MCF 10A (cell line): Measurements from ENCODE around the gene TEX28. TPM values are rescaled to one million over a fixed set of nuclear protein-coding genes. Genes with fewer than 3 reads are reported as not detected.

Source experiments
- BruUV-seq: library from RNA; stranded (reverse); fragments of 400-500 nt; replicated peaks from 2 replicates; lab custom pipeline; 2021; lab: Mats Ljungman, UMichigan
- CTCF ChIA-PET: fragments of 300-600 bp; sonication (Branson Sonifier 250); formaldehyde crosslinking; extraction: SDS; loops from one replicate; lab custom pipeline; 2021; ENCODE audit warnings: antibody characterized with exemption, inconsistent platforms; lab: Yijun Ruan, JAX
- POLR2A ChIA-PET: fragments of 300-600, 350-650 bp; sonication (Branson Sonifier 250); formaldehyde crosslinking; extraction: SDS; loops from one replicate; lab custom pipeline; 2020; ENCODE audit warnings: antibody characterized with exemption, inconsistent platforms; lab: Yijun Ruan, JAX
- DNase-seq: peaks from one replicate; pipeline ENCODE4 v3.0.0-alpha.2; 2018; ENCODE audit not compliant: unreplicated experiment
- H3K27ac Mint-ChIP-seq: one replicate; pipeline ENCODE4 v1.8.0; 2022; ENCODE audit warnings: mild to moderate bottlenecking, low read depth, mixed read lengths; ENCODE audit not compliant: unreplicated experiment
- H3K27me3 Mint-ChIP-seq: one replicate; pipeline ENCODE4 v1.8.0; 2022; ENCODE audit warnings: mixed read lengths; ENCODE audit not compliant: insufficient read depth, unreplicated experiment
- H3K36me3 Mint-ChIP-seq: one replicate; pipeline ENCODE4 v1.8.0; 2022; ENCODE audit warnings: mild to moderate bottlenecking, moderate library complexity, mixed read lengths; ENCODE audit not compliant: insufficient read depth, unreplicated experiment
- H3K4me1 Mint-ChIP-seq: one replicate; pipeline ENCODE4 v1.8.0; 2022; ENCODE audit warnings: mixed read lengths; ENCODE audit not compliant: insufficient read depth, unreplicated experiment
- H3K4me3 Mint-ChIP-seq: one replicate; pipeline ENCODE4 v1.8.0; 2022; ENCODE audit warnings: mild to moderate bottlenecking, moderate library complexity, mixed read lengths; ENCODE audit not compliant: unreplicated experiment
- H3K9me3 Mint-ChIP-seq: one replicate; pipeline ENCODE4 v1.8.0; 2022; ENCODE audit warnings: mixed read lengths; ENCODE audit not compliant: unreplicated experiment
- CTCF ChIP-seq: fragments of 200-600 bp; IDR thresholded peaks from one replicate; pipeline ENCODE4 v1.8.0; 2022; ENCODE audit warnings: antibody characterized with exemption, mild to moderate bottlenecking; ENCODE audit not compliant: unreplicated experiment
- intact Hi-C: fragments of 100-400 bp; cut with micrococcal nuclease; formaldehyde crosslinking; loops from 2 replicates; pipeline ENCODE4 v1.14.1; 2022
- total RNA-seq: library from RNA; stranded (reverse); gene quantifications from 2 replicates; pipeline ENCODE4 v1.2.3, GENCODE V29; 2022

Gene TEX28
- total RNA-seq, 1 experiment from 2014 or later: not detected

DNA sequence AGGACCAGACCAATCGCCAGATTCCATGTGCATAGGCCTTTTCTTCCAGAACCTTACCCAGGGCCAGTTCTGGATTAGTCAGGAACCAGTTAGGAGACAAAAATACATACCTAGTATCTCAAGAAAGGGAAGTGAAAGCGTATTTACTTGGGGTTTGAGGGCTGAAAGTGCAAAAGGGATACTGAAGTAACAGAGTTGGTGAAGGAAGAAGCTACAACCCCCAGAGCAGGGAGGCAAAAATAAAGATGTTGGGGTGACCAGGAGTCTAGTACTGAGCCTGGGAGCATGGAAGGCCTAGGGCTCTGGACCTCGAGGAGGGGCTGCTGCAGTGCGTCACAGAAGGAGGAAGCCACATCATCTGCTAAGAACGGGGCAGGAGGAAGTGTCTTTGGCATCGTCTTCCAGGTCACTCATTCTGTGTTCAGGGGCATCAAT, 38.9 kb upstream of the TEX28 start:
- Mint-ChIP-seq H3K9me3 (no peaks in the 10 kb centered on the region), H3K4me3 (no peak overlapping the region), H3K27me3 (peaks cover 63% of the 10 kb centered on the region), H3K27ac (no peak overlapping the region), H3K4me1 (no peaks in the 10 kb centered on the region), H3K36me3 (no peaks in the 10 kb centered on the region)
- intact Hi-C loops: no loop called here
- ChIA-PET POLR2A (no interaction called here), CTCF (no interaction called here)
- no peak for DNase-seq
- no peak for TF ChIP-seq CTCF
- no TSS peak for BruUV-seq

DNA sequence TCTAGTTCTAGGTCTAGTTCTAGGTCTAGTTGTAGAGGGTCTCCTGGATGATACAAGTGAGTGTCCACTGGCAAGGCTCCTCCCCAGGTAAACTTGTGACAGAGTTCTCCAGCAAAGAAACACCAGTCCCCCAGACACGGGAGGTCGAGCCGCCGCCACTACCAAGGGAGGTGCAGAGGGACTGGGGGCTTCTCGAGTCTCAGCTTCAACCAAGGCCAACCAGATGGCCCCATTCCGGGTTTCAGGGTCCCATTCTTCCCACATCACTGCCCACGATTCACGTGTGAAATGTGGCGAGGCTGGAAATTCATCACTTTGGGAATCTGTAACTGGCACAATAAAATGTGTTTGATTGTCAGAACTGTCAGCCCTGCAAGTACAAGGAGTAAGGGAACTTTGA, 38.2 kb upstream of the TEX28 start:
- DNase-seq: no peak
- H3K27me3 Mint-ChIP-seq: peaks cover 71% of the 10 kb centered on the region
- no peaks in the 10 kb centered on the region for H3K9me3 Mint-ChIP-seq
- no peaks in the 10 kb centered on the region for H3K4me1 Mint-ChIP-seq
- intact Hi-C loops: no loop called here
- no peak for TF ChIP-seq CTCF
- BruUV-seq: no TSS peak
- ChIA-PET POLR2A (no interaction called here), CTCF (interaction anchor here (0.6 to 0.7 kb wide), 2 partner anchors 17 to 664 kb away, joined by 3 to 5 read pairs; no protein-coding TSS in a partner anchor)
- H3K36me3 Mint-ChIP-seq: no peaks in the 10 kb centered on the region
- no peak overlapping the region for H3K27ac Mint-ChIP-seq
- H3K4me3 Mint-ChIP-seq: no peak overlapping the region

DNA sequence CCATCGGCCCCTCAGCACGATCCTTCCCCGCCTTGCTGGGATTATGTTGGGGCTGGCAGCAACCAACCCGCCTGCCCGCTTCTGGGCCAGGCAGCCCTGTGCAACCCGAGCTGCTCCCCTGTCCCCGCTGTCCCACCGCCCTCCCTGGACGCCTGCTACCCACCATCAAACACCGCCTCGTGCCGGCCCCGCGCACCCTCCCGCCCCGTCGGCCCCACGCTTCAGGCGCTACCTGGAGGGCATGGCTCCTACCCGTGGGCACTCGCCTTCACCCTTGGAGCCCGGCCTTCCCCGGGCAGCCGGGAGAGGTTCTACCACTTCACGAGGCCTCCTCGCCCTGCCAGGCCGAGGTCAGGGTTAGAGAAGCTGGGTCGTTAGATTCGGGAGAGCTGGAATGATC, 37.6 kb upstream of the TEX28 start:
- Mint-ChIP-seq H3K27ac (no peak overlapping the region), H3K27me3 (peaks cover 76% of the 10 kb centered on the region), H3K9me3 (no peaks in the 10 kb centered on the region), H3K36me3 (no peaks in the 10 kb centered on the region), H3K4me3 (no peak overlapping the region), H3K4me1 (no peaks in the 10 kb centered on the region)
- BruUV-seq: no TSS peak
- no peak for TF ChIP-seq CTCF
- ChIA-PET POLR2A (no interaction called here), CTCF (interaction anchor here (0.6 kb wide), 1 partner anchor 664 kb away, joined by 3 read pairs; no protein-coding TSS in a partner anchor)
- DNase-seq: no peak
- intact Hi-C loops: no loop called here

DNA sequence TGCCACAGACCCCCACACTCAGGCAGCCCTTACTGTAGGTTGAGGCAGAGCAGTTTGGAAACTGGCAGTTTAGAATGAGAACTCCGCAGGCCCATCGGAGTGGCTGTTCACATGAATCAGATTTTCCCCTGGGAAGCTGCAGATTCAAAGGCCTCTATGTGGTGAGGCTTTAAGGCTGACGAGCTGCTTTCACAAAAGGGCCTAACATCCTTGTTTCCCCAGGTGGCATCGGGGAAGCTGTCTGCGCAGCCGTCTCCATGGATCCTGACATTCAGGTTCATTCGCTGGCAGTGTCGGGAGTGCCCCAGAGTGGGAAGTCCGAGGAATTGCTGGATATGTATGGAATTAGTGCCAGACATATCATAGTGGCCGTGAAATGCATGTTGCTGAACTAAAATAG, 34.4 kb upstream of the TEX28 start:
- H3K4me1 Mint-ChIP-seq: no peaks in the 10 kb centered on the region
- ChIA-PET POLR2A (no interaction called here), CTCF (interaction anchor here (0.6 to 2.3 kb wide), 5 partner anchors 12 to 213 kb away, joined by 3 to 10 read pairs (median 3); no protein-coding TSS in a partner anchor)
- H3K27me3 Mint-ChIP-seq: peaks cover 93% of the 10 kb centered on the region
- H3K27ac Mint-ChIP-seq: no peak overlapping the region
- TF ChIP-seq CTCF: no peak
- H3K4me3 Mint-ChIP-seq: no peak overlapping the region
- no TSS peak for BruUV-seq
- no peaks in the 10 kb centered on the region for H3K36me3 Mint-ChIP-seq
- no peaks in the 10 kb centered on the region for H3K9me3 Mint-ChIP-seq
- intact Hi-C loops: no loop called here
- no peak for DNase-seq
